A549 (cell line): ENCODE results near the gene ERMAP. TPM values are rescaled to one million over a fixed set of nuclear protein-coding genes. Genes with fewer than 3 reads are reported as not detected.

ENCODE experiments used
- ATAC-seq, 2 experiments: fragments of 200-7000 bp in 1 of 2; fragments of >200 bp in 1 of 2; cut with Nextera tagmentation in 1 of 2; cut with Tn5 transposase in 1 of 2; 3 replicates each; pipeline versions ENCODE4 v1.8.0 to v1.9.1; 2018 to 2020; ENCODE audit warnings: mild to moderate bottlenecking in 1 of 2, moderate library complexity in 1 of 2
- CTCF ChIA-PET: fragments of 300-600 bp; sonication (Branson Sonifier 250); formaldehyde crosslinking; extraction: SDS; loops from one replicate; lab custom pipeline; 2021; ENCODE audit warnings: antibody characterized with exemption, inconsistent platforms; lab: Yijun Ruan, JAX
- POLR2A ChIA-PET: fragments of 350-600 bp; formaldehyde crosslinking; extraction: SDS; loops from one replicate; lab custom pipeline; 2021; ENCODE audit warnings: antibody characterized with exemption, inconsistent platforms; lab: Yijun Ruan, JAX
- DNase-seq, 2 experiments: peaks; one replicate each; pipeline versions ENCODE4 v3.0.0 to v3.0.0-alpha.2; 2011 to 2016; ENCODE audit warnings: low read depth in 1 of 2, low spot score in 1 of 2
- FAIRE-seq: peaks from 2 replicates; lab custom pipeline; 2011; peaks lifted over from hg19 to GRCh38; lab: Jason Lieb, UNC
- H3K27ac ChIP-seq, 2 experiments: fragments of >200 bp; sonication (Bioruptor Twin); formaldehyde crosslinking; 3 replicates each; pipeline ENCODE4 v1.5.1; 2016 to 2017
- H3K4me1 ChIP-seq: fragments of >200 bp; sonication (Bioruptor Twin); formaldehyde crosslinking; 3 replicates; pipeline ENCODE4 v1.6.1; 2016
- H3K4me2 ChIP-seq: fragments of >200 bp; sonication (Bioruptor Twin); formaldehyde crosslinking; 3 replicates; pipeline ENCODE4 v1.6.1; 2016
- H3K4me3 ChIP-seq: fragments of >200 bp; sonication (Bioruptor Twin); formaldehyde crosslinking; 3 replicates; pipeline ENCODE4 v1.5.1; 2016
- H3K9me3 ChIP-seq: fragments of >200 bp; sonication (Bioruptor Twin); formaldehyde crosslinking; 3 replicates; pipeline ENCODE4 v1.6.1; 2016
- BCL3 ChIP-seq: fragments of >200 bp; sonication (Bioruptor Twin); formaldehyde crosslinking; IDR thresholded peaks from 3 replicates; pipeline ENCODE4 v1.6.1; 2016
- BHLHE40 ChIP-seq: IDR thresholded peaks from 2 replicates; pipeline ENCODE4 v1.6.1; 2012; ENCODE audit warnings: low read depth, low read length, inconsistent platforms
- CHD2 ChIP-seq: fragments of 150-350 bp; IDR thresholded peaks from 2 replicates; pipeline ENCODE4 v1.6.1; 2014; ENCODE audit warnings: low read length; ENCODE audit not compliant: partially characterized antibody
- CHD4 ChIP-seq: fragments of 200-600 bp; sonication (generic); IDR thresholded peaks from 2 replicates; pipeline ENCODE4 v1.6.1; 2016; ENCODE audit warnings: antibody characterized with exemption, mild to moderate bottlenecking, borderline replicate concordance
- CTCF ChIP-seq: fragments of >200 bp; sonication (Bioruptor Twin); formaldehyde crosslinking; IDR thresholded peaks from 3 replicates; pipeline ENCODE4 v1.5.1; 2016
- ELK1 ChIP-seq: fragments of 150-350 bp; IDR thresholded peaks from 2 replicates; pipeline ENCODE4 v1.6.1; 2014; ENCODE audit warnings: low read depth, mild to moderate bottlenecking, low read length
- EP300 ChIP-seq, 2 experiments: fragments of >200 bp; sonication (Bioruptor Twin); formaldehyde crosslinking; IDR thresholded peaks; 2 replicates in 1 of 2; 3 replicates in 1 of 2; pipeline ENCODE4 v1.6.1; 2016 to 2017
- ESRRA ChIP-seq: fragments of 150-350 bp; IDR thresholded peaks from 2 replicates; pipeline ENCODE4 v1.6.1; 2014; ENCODE audit warnings: mild to moderate bottlenecking, low read length, borderline replicate concordance
- FOSB ChIP-seq: fragments of 250-450 bp; sonication (Bioruptor Pico); IDR thresholded peaks from 2 replicates; pipeline ENCODE4 v1.5.0; 2020; ENCODE audit warnings: mild to moderate bottlenecking, moderate library complexity
- HOXA7 ChIP-seq: fragments of 250-450 bp; sonication (Bioruptor Pico); IDR thresholded peaks from 2 replicates; pipeline ENCODE4 v1.5.0; 2020; ENCODE audit warnings: mild to moderate bottlenecking, moderate library complexity
- HOXB13 ChIP-seq: fragments of 250-450 bp; sonication (Bioruptor Pico); IDR thresholded peaks from 2 replicates; pipeline ENCODE4 v1.5.0; 2020; ENCODE audit warnings: low read depth, mild to moderate bottlenecking, moderate library complexity
- HOXB5 ChIP-seq: fragments of 250-450 bp; sonication (Bioruptor Pico); IDR thresholded peaks from 2 replicates; pipeline ENCODE4 v1.5.0; 2020; ENCODE audit warnings: mild to moderate bottlenecking, moderate library complexity
- MYC ChIP-seq: IDR thresholded peaks from 2 replicates; pipeline ENCODE4 v1.6.1; 2012; ENCODE audit warnings: mild to moderate bottlenecking, inconsistent platforms, low read length, improper control_type of control experiment, borderline replicate concordance
- NFE2L2 ChIP-seq: fragments of 150-350 bp; conservative IDR thresholded peaks from 2 replicates; pipeline ENCODE4 v1.6.1; 2014; ENCODE audit warnings: low read length
- NPAS2 ChIP-seq: fragments of 250-450 bp; sonication (Bioruptor Pico); IDR thresholded peaks from 2 replicates; pipeline ENCODE4 v1.8.0; 2022; ENCODE audit warnings: mild to moderate bottlenecking, moderate library complexity, borderline replicate concordance
- PHF8 ChIP-seq: fragments of 200-600 bp; sonication (generic); IDR thresholded peaks from 2 replicates; pipeline ENCODE4 v1.6.1; 2016; ENCODE audit warnings: low read depth, mild to moderate bottlenecking, antibody characterized with exemption, moderate library complexity, borderline replicate concordance
- RAD21 ChIP-seq, 2 experiments: fragments of >200 bp in 1 of 2; sonication (Bioruptor Twin) in 1 of 2; formaldehyde crosslinking in 1 of 2; IDR thresholded peaks in 1 of 2; conservative IDR thresholded peaks in 1 of 2; 2 replicates in 1 of 2; 3 replicates in 1 of 2; pipeline ENCODE4 v1.6.1; 2012 to 2018; ENCODE audit warnings: inconsistent platforms in 1 of 2
- RCOR1 ChIP-seq: fragments of 150-350 bp; IDR thresholded peaks from 2 replicates; pipeline ENCODE4 v1.6.1; 2014; ENCODE audit warnings: antibody characterized with exemption, low read length, low read depth
- RFX5 ChIP-seq: fragments of 450-650 bp; IDR thresholded peaks from 2 replicates; pipeline ENCODE4 v1.7.1; 2014; ENCODE audit warnings: antibody characterized with exemption, mild to moderate bottlenecking, moderate library complexity
- RNF2 ChIP-seq: fragments of 200-600 bp; sonication (generic); IDR thresholded peaks from 2 replicates; pipeline ENCODE4 v1.6.1; 2016; ENCODE audit warnings: low read depth, mild to moderate bottlenecking, antibody characterized with exemption, moderate library complexity, borderline replicate concordance
- TFCP2L1 ChIP-seq: fragments of 250-450 bp; sonication (Bioruptor Pico); IDR thresholded peaks from 2 replicates; pipeline ENCODE4 v1.5.0; 2021; ENCODE audit warnings: mild to moderate bottlenecking
- USF2 ChIP-seq: fragments of 450-650 bp; IDR thresholded peaks from 2 replicates; pipeline ENCODE4 v1.6.1; 2014; ENCODE audit warnings: antibody characterized with exemption
- ZC3H11A ChIP-seq: fragments of 450-650 bp; IDR thresholded peaks from 2 replicates; pipeline ENCODE4 v1.6.1; 2014; ENCODE audit warnings: antibody characterized with exemption, mild to moderate bottlenecking
- ZFP36 ChIP-seq: fragments of 450-650 bp; IDR thresholded peaks from 2 replicates; pipeline ENCODE4 v1.6.1; 2014; ENCODE audit warnings: borderline replicate concordance; ENCODE audit not compliant: partially characterized antibody
- WGBS: methylation state at CpG from one replicate; pipeline ENCODE4 v1.1.6; 2017; ENCODE audit errors: missing lambda C conversion rate; 5-methylcytosine and 5-hydroxymethylcytosine counted together
- polyA plus RNA-seq, 4 experiments: library from polyadenylated mRNA; depleted of rRNA in 3 of 4; stranded (reverse); fragments of >200 nt; fragmentation: RNase III in 1 of 4; extraction: RNeasy Plus Mini Kit Qiagen cat#74134 plus additional on column Dnase treatment in 1 of 4; gene quantifications; 2 replicates in 3 of 4; 3 replicates in 1 of 4; pipeline ENCODE4 v1.2.3, GENCODE V29; 2011 to 2017

Gene ERMAP
- polyA plus RNA-seq, 2 of the 4 experiments (the other 2 are of a cell fraction): 5.4 to 10.7 TPM

DNA sequence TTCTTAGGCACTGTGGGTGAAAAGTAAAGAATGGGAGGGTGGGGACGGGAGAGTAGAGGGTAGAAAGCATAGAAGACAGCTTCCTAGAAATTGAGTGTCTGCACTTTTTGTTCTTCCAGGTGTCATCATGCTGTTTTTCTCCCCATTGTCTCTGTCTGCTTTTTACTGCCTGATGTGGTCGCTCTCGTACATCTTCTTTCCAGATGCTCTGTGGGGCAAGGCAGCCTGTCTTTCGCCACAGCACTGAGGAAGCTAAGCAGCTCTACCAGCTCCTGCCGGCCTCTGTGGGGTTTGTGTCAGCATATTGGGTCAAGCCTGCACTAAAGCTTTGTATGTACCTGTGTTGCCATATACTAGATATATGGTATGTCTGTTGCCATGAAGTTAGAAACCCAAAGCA is 18.9 kb upstream of the ERMAP start:
- 78% methylated on average over 5 of the region's 5 CpGs for WGBS

DNA sequence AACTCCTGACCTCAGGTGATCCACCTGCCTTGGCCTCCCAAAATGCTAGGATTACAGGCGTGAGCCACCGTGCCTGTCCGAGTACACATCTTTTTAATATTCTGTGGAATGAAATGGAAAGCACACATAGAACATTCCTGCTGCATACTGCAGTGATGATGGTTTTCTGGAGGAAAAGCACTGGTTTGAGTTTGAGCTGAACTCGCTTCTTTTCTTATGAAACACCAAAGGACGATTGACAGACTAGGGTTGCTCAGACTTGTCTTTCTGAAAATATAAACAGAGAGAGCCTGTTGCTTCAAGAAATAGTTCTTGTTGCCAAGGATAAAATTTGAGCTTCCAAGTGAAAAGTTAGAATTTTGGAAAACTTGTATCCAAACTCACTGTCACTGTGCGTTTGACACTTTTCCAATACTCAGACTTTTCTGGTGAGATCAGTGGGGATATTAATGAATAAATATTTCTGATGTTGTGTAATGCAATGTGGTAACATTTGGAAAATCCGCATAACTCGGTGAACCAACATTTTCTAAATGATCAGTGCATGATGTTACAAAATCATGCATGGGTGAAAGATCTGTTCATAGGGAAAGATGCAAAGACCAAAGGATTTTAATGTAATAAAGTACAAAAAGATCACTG is 15.0 kb upstream of the ERMAP start:
- 86% methylated on average over 8 of the region's 8 CpGs for WGBS
- FAIRE-seq (no peak), ATAC-seq (no peak), DNase-seq (no peak)
- POLR2A ChIA-PET: no interaction called here
- Histone ChIP-seq H3K27ac (no peak overlapping the region), H3K4me3 (no peak overlapping the region), H3K4me2 (no peak overlapping the region), H3K4me1 (no peaks in the 10 kb centered on the region), H3K9me3 (no peaks in the 10 kb centered on the region)
- no peak for TF ChIP-seq CHD4
- no peak for TF ChIP-seq MYC
- TF ChIP-seq RCOR1: no peak
- no peak for TF ChIP-seq CHD2
- no peak for TF ChIP-seq ESRRA
- TF ChIP-seq ELK1: no peak
- TF ChIP-seq ZFP36: no peak
- no peak for TF ChIP-seq BHLHE40
- TF ChIP-seq ZC3H11A: no peak
- no peak for TF ChIP-seq RFX5
- CTCF ChIA-PET: no interaction called here

More for the DNA sequence above, 18.9 kb upstream of the ERMAP start:
- CTCF ChIA-PET: interaction anchor here (1.2 kb wide), 1 partner anchor 21 kb away, joined by 3 read pairs; no protein-coding TSS in a partner anchor
- TF ChIP-seq NPAS2 (CRISPR knock-in tag) (no peak), FOSB (CRISPR knock-in tag) (no peak), EP300 (IDR thresholded peaks at IDR 0.05) (no peak), CTCF (no peak), BCL3 (no peak), HOXB5 (CRISPR knock-in tag) (no peak), HOXA7 (CRISPR knock-in tag) (no peak), RFX5 (no peak), ESRRA (no peak), HOXB13 (no peak), RAD21 (conservative IDR thresholded peaks at IDR 0.05 in 1 of 2, IDR thresholded peaks at IDR 0.05 in 1 of 2) (no peak), USF2 (no peak), ZFP36 (no peak), TFCP2L1 (no peak), RCOR1 (no peak), CHD2 (no peak), NFE2L2 (no peak), PHF8 (no peak), RNF2 (no peak)
- DNase-seq (no peak), ATAC-seq (no peak), FAIRE-seq (no peak)
- Histone ChIP-seq H3K27ac (no peak overlapping the region), H3K4me2 (no peak overlapping the region), H3K4me1 (no peaks in the 10 kb centered on the region), H3K9me3 (no peaks in the 10 kb centered on the region), H3K4me3 (no peak overlapping the region)
- POLR2A ChIA-PET: no interaction called here
